ENCODE data around the gene MCF2L. TPM values are rescaled to one million over a fixed set of nuclear protein-coding genes. Genes with fewer than 3 reads are reported as not detected.
"Not testable (repeated sequence)": the region's sequence is repeated elsewhere in the genome, so short reads cannot be mapped to it uniquely, and the experiment has no call there.

The MCF2L gene
- total RNA-seq, 1 experiment from 2014 or later: 9.4 TPM

GRCh38 chr13:113029061-113029445 is 60.0 kb downstream of the MCF2L start:
- no peaks in the 10 kb centered on the region for H3K36me3 ChIP-seq
- H3K27ac ChIP-seq: no peak overlapping the region
- H3K27me3 ChIP-seq (replicated peaks): peaks cover 23% of the 10 kb centered on the region
- H3K9me3 ChIP-seq (replicated peaks): no peaks in the 10 kb centered on the region
- DNase-seq (ENCODE audit: low read depth in 1 of 2, low spot score in 2 of 2): no peak
- H3K4me1 ChIP-seq (replicated peaks): no peaks in the 10 kb centered on the region
- H3K4me3 ChIP-seq: no peak overlapping the region

DNA sequence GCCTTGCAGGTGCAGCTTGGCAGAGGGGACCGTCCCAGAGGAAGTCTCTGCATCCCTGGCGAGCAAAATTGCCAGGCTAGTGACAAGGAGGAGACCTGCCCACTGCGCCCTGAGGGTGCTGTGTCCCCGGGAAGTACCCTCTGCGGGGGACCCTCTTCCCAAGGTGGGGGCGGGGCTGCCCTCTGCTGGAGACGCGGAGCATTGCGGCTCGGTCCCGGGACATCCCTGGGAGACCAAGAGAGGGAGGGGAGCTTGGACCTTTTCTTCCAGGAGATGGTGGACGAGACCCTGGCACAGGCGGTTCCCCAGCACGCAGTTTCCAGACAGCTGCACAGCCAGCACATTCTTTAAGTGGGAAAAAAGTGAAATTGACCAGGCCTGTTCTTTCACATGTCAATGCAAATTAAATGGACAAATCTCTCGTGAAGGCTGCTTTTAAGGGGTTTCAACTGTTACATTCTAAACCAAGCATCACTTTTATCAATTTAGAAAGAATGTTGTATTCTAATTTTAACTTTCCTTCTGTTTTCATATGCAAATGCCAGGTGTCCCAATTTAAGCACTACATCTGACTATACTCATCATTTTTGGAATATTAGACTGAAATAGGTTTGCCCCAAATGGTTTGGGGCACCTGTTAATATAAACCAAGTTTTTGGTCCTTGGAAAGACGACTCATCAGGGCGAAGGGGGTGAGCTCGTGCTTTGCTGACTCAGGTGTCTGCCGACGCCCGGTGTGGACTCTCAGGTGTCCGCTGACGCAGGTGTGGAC is 60.7 kb downstream of the MCF2L start:
- H3K4me1 ChIP-seq (replicated peaks): peaks cover under 1% of the 10 kb centered on the region
- H3K4me3 ChIP-seq: no peak overlapping the region
- H3K27me3 ChIP-seq (replicated peaks): peaks cover 18% of the 10 kb centered on the region; the same call in 1 of the 2 replicates
- no peaks in the 10 kb centered on the region for H3K36me3 ChIP-seq
- DNase-seq (ENCODE audit: low read depth in 1 of 2, low spot score in 2 of 2): peak in 1 of 2 experiments; percentile 24
- no peaks in the 10 kb centered on the region for H3K9me3 ChIP-seq (replicated peaks)
- H3K27ac ChIP-seq: no peak overlapping the region

GRCh38 chr13:113030259-113030640 is 61.2 kb downstream of the MCF2L start:
- H3K36me3 ChIP-seq; H3K4me3 ChIP-seq; H3K9me3 ChIP-seq (replicated peaks): not testable (repeated sequence)

DNA sequence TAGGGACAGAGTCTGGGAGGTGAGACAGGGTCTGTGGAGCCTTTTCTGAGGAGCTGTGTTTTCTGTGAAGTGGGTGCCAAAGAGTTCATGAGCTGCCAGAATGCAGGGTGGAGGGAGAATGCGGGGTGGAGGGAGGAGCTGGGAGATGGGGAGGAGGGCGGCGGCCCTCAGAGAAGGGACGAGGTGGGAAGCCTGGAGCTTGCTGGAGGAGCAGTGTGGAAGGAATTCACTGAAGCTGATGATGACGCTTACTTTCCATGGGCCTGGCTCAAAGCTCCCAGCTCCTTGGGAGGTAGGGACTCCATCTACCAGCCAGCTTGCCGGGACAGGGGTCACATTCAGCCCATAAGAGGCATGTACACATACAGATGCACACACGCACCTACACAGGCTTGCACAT is 62.5 kb downstream of the MCF2L start:
- Histone ChIP-seq H3K4me1 (replicated peaks) (peaks cover 7% of the 10 kb centered on the region), H3K27me3 (replicated peaks) (peaks cover 16% of the 10 kb centered on the region; the same call in 1 of the 2 replicates), H3K9me3 (replicated peaks) (no peaks in the 10 kb centered on the region), H3K36me3 (no peaks in the 10 kb centered on the region), H3K27ac (no peak overlapping the region), H3K4me3 (no peak overlapping the region)
- no peak for DNase-seq (ENCODE audit: low read depth in 1 of 2, low spot score in 2 of 2)

More at GRCh38 chr13:113030259-113030640, 61.2 kb downstream of the MCF2L start:
- DNase-seq (ENCODE audit: low read depth in 1 of 2, low spot score in 2 of 2); H3K27ac ChIP-seq; H3K4me1 ChIP-seq (replicated peaks): not testable (repeated sequence)
- H3K27me3 ChIP-seq (replicated peaks): peaks cover 18% of the 10 kb centered on the region; the same call in 1 of the 2 replicates

DNA sequence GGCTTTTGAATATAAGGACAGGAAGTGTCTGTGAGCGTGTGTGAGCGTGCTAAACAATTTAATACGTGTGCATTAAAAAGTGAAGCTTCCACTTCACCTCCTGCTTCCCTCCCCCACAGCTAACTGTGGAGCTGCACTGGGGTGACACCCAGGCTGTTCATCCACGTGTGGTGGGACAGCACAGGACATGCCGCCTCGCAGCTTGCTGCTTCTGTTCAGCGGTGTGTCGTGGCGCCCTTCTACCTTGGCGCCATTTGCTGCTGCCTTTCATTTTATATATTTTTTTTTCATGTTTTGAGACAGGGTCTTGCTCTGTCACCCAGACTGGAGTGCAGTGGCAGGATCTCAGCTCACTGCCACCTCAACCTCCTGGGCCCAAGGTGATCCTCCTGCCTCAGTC is 63.3 kb downstream of the MCF2L start:
- Histone ChIP-seq H3K27me3 (replicated peaks) (0 out of 2 replicates have a peak, but pooled peaks cover 9% of the 10 kb centered on the region), H3K27ac (no peak overlapping the region), H3K9me3 (replicated peaks) (no peaks in the 10 kb centered on the region), H3K4me3 (no peak overlapping the region), H3K36me3 (no peaks in the 10 kb centered on the region), H3K4me1 (replicated peaks) (peaks cover 7% of the 10 kb centered on the region)
- no peak for DNase-seq (ENCODE audit: low read depth in 1 of 2, low spot score in 2 of 2)

GRCh38 chr13:113033054-113033850 is 64.2 kb downstream of the MCF2L start:
- Histone ChIP-seq H3K4me3 (no peak overlapping the region), H3K27ac (no peak overlapping the region), H3K27me3 (replicated peaks) (0 out of 2 replicates have a peak, but pooled peaks cover 5% of the 10 kb centered on the region), H3K9me3 (replicated peaks) (no peaks in the 10 kb centered on the region), H3K36me3 (no peaks in the 10 kb centered on the region), H3K4me1 (replicated peaks) (peaks cover 7% of the 10 kb centered on the region)
- DNase-seq (ENCODE audit: low read depth in 1 of 2, low spot score in 2 of 2): no peak

- no peaks in the 10 kb centered on the region for H3K9me3 ChIP-seq (replicated peaks)
- H3K4me3 ChIP-seq: no peak overlapping the region
- no peaks in the 10 kb centered on the region for H3K36me3 ChIP-seq
- DNase-seq (ENCODE audit: low read depth in 1 of 2, low spot score in 2 of 2): peak in 1 of 2 experiments; percentile 51
- H3K27ac ChIP-seq: no peak overlapping the region
- H3K27me3 ChIP-seq (replicated peaks): 0 out of 2 replicates have a peak, but pooled peaks cover 2% of the 10 kb centered on the region
- H3K4me1 ChIP-seq (replicated peaks): peaks cover 7% of the 10 kb centered on the region
Measured at GRCh38 chr13:113034451-113035212, 65.6 kb downstream of the MCF2L start.

GRCh38 chr13:113035213-113035800 is 66.3 kb downstream of the MCF2L start:
- Histone ChIP-seq H3K4me1 (replicated peaks) (peaks cover 7% of the 10 kb centered on the region), H3K9me3 (replicated peaks) (no peaks in the 10 kb centered on the region), H3K27ac (no peak overlapping the region), H3K4me3 (no peak overlapping the region), H3K27me3 (replicated peaks) (no peaks in the 10 kb centered on the region), H3K36me3 (no peaks in the 10 kb centered on the region)
- DNase-seq (ENCODE audit: low read depth in 1 of 2, low spot score in 2 of 2): no peak

- Histone ChIP-seq H3K27ac (no peak overlapping the region), H3K36me3 (no peaks in the 10 kb centered on the region), H3K4me1 (replicated peaks) (peaks cover 7% of the 10 kb centered on the region), H3K9me3 (replicated peaks) (no peaks in the 10 kb centered on the region), H3K27me3 (replicated peaks) (no peaks in the 10 kb centered on the region), H3K4me3 (no peak overlapping the region)
- DNase-seq (ENCODE audit: low read depth in 1 of 2, low spot score in 2 of 2): no peak
Measured at GRCh38 chr13:113036401-113036800, 67.4 kb downstream of the MCF2L start.

GRCh38 chr13:113040031-113040430 is 71.0 kb downstream of the MCF2L start:
- H3K36me3 ChIP-seq: no peaks in the 10 kb centered on the region
- H3K9me3 ChIP-seq (replicated peaks): no peaks in the 10 kb centered on the region
- DNase-seq (ENCODE audit: low read depth in 1 of 2, low spot score in 2 of 2): no peak
- H3K27me3 ChIP-seq (replicated peaks): no peaks in the 10 kb centered on the region; the same call in 1 of the 2 replicates
- peaks cover 13% of the 10 kb centered on the region for H3K4me1 ChIP-seq (replicated peaks)
- H3K27ac ChIP-seq: no peak overlapping the region
- H3K4me3 ChIP-seq: no peak overlapping the region

DNA sequence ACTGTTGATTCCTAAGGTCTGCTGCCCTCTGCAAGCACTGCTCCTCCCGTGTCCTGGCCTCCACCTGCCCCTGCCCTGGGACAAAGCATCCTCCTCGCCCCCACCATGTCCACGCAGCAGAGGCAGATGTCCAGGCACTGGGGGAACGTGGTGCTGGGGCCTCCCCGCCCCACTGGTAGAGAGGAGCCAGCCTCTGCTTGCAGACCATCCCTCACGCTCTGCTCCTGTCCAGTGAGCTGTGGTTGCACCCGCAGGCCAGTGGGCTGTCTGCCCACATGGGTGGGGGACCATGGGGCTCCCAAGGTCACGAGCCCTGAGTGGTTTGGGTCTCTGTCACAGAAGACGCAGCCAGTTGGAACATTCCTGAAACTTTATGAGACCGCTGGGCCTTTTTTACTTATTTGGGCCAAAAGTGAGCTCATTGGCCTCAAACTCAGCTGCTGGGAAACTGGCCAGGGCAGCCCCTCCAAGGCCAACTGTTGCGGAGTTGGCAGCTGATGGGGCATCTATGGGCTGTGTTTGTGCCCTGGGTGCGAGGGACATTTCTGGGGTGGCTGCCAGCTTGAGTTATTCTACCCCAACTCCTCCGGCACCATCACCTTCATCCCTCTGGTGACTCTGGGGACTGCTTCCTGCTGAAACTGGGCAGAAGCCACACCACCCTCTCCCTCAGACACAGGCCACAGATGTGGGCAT is 71.7 kb downstream of the MCF2L start:
- Histone ChIP-seq H3K27me3 (replicated peaks) (no peaks in the 10 kb centered on the region; the same call in 1 of the 2 replicates), H3K36me3 (no peaks in the 10 kb centered on the region), H3K9me3 (replicated peaks) (no peaks in the 10 kb centered on the region), H3K4me1 (replicated peaks) (peaks cover 10% of the 10 kb centered on the region), H3K27ac (no peak overlapping the region), H3K4me3 (no peak overlapping the region)
- no peak for DNase-seq (ENCODE audit: low read depth in 1 of 2, low spot score in 2 of 2)

- H3K9me3 ChIP-seq (replicated peaks): no peaks in the 10 kb centered on the region
- no peak for DNase-seq (ENCODE audit: low read depth in 1 of 2, low spot score in 2 of 2)
- H3K4me3 ChIP-seq: no peak overlapping the region
- no peak overlapping the region for H3K27ac ChIP-seq
- peaks cover 10% of the 10 kb centered on the region for H3K4me1 ChIP-seq (replicated peaks)
- no peaks in the 10 kb centered on the region; the same call in 1 of the 2 replicates for H3K27me3 ChIP-seq (replicated peaks)
- no peaks in the 10 kb centered on the region for H3K36me3 ChIP-seq
Measured at GRCh38 chr13:113041293-113041690, 72.3 kb downstream of the MCF2L start.

- Histone ChIP-seq H3K4me3 (no peak overlapping the region), H3K4me1 (replicated peaks) (peaks cover 10% of the 10 kb centered on the region), H3K27ac (no peak overlapping the region), H3K9me3 (replicated peaks) (no peaks in the 10 kb centered on the region), H3K27me3 (replicated peaks) (no peaks in the 10 kb centered on the region; the same call in 1 of the 2 replicates), H3K36me3 (no peaks in the 10 kb centered on the region)
- DNase-seq (ENCODE audit: low read depth in 1 of 2, low spot score in 2 of 2): no peak
Measured at GRCh38 chr13:113041896-113042295, 72.9 kb downstream of the MCF2L start.
